Bronchial epithelial cell (primary cell): ENCODE data around the gene AFAP1L2. TPM values are rescaled to one million over a fixed set of nuclear protein-coding genes. Genes with fewer than 3 reads are reported as not detected.
A peak's percentile ranks its signal among the peaks of the same experiment; 100 is the strongest.

Experiments
- DNase-seq: peaks from one replicate; pipeline ENCODE4 v3.0.0-alpha.2; 2010; ENCODE audit warnings: low read depth
- FAIRE-seq: peaks from 2 replicates; lab custom pipeline; 2011; peaks lifted over from hg19 to GRCh38; lab: Jason Lieb, UNC
- H3K27me3 ChIP-seq: 2 replicates; pipeline ENCODE4 v1.5.1; 2011; ENCODE audit warnings: low read length; ENCODE audit not compliant: control insufficient read depth, insufficient read depth
- H3K36me3 ChIP-seq: 2 replicates; pipeline ENCODE4 v1.5.1; 2011; ENCODE audit warnings: low read length; ENCODE audit not compliant: control insufficient read depth, insufficient read depth
- H3K4me3 ChIP-seq: 2 replicates; pipeline ENCODE4 v1.5.1; 2011; ENCODE audit warnings: mild to moderate bottlenecking, low read depth, low read length, control low read depth
- CTCF ChIP-seq: IDR thresholded peaks from 2 replicates; pipeline ENCODE4 v1.5.1; 2011; ENCODE audit warnings: mild to moderate bottlenecking, moderate library complexity, low read length, control low read depth, inconsistent platforms; ENCODE audit not compliant: insufficient read depth, severe bottlenecking
- total RNA-seq: library from RNA; depleted of rRNA; stranded (reverse); fragments of >200 nt; gene quantifications from 2 replicates; pipeline ENCODE4 v1.2.1, GENCODE V29; 2014

The AFAP1L2 gene
- total RNA-seq, 1 donor from 2014 or later = 6.8 TPM

DNA sequence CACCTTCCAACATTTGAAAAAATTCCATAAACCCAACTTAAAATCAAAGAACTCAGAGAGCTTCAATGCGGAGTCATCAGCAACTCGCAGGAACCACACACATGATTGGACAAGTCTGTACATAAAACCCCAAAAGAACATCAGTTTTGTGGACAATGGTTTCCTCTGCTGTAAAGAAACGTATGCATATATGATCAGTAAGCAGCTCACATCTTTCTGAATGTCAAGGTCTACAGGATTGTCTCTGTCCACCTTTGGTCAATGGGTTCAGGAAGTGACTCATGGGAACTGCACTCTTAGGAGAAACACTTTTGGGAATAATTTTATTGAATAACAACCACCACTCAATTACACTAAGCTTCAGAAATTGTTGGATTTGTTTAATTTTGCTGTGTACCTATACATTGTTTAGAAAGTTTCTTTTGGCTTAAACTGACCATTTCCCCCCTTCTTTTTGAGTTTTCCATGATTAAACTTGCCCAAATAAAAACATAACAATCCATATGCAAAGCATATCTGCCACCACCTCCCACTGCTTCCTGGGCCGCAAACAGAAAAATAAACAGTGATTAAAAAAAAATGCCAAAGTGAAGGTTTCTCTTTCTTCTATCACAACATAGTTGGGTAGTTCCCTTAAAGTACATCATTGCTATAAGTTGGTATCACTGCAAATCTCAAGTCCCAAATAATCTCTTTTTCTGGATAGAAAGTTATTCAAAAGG lies 27.3 kb upstream of the AFAP1L2 start:
- FAIRE-seq = peak; percentile 50
- H3K36me3 ChIP-seq = peaks cover 4% of the 10 kb centered on the region
- DNase-seq = peak; percentile 79
- no peak for TF ChIP-seq CTCF
- no peak overlapping the region for H3K4me3 ChIP-seq
- H3K27me3 ChIP-seq = no peaks in the 10 kb centered on the region

GRCh38 chr10:114430688-114431413 lies 26.5 kb upstream of the AFAP1L2 start:
- no peak overlapping the region for H3K4me3 ChIP-seq
- DNase-seq (no peak), FAIRE-seq (peak; percentile 85)
- no peak for TF ChIP-seq CTCF
- H3K36me3 ChIP-seq = peaks cover 2% of the 10 kb centered on the region
- no peaks in the 10 kb centered on the region for H3K27me3 ChIP-seq

- no peaks in the 10 kb centered on the region for H3K27me3 ChIP-seq
- H3K4me3 ChIP-seq = no peak overlapping the region
- no peak for FAIRE-seq
- no peak for TF ChIP-seq CTCF
- H3K36me3 ChIP-seq = peaks cover 2% of the 10 kb centered on the region
- DNase-seq = no peak
These were observed 25.5 kb upstream of the AFAP1L2 start for GRCh38 chr10:114429581-114430335.

GRCh38 chr10:114427124-114427852 lies 23.0 kb upstream of the AFAP1L2 start:
- Histone ChIP-seq H3K27me3 (no peaks in the 10 kb centered on the region), H3K4me3 (no peak overlapping the region), H3K36me3 (no peaks in the 10 kb centered on the region)
- DNase-seq = no peak
- TF ChIP-seq CTCF = no peak
- FAIRE-seq = no peak

DNA sequence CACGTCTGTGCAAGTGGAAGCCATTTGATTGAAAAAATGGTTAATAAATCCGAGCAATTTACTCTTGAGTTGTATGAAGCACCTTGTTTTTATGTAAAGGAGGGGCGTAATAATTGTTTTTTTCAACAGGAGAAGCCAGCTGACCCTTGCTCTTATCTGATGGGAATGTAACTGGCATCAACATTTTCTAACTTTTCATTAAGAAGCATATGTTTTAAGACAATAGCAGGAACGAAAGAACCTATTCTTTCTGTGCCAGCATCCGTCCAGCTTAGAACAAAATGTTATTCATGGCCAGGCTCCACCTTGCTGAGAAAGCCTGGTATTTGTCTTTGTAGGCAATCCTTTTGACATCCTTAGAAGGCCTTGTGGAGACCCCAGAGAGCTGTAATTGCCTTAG lies 22.2 kb upstream of the AFAP1L2 start:
- Histone ChIP-seq H3K27me3 (no peaks in the 10 kb centered on the region), H3K36me3 (no peaks in the 10 kb centered on the region), H3K4me3 (no peak overlapping the region)
- FAIRE-seq (no peak), DNase-seq (no peak)
- no peak for TF ChIP-seq CTCF
